C4-2B (cell line): ENCODE results near the gene PLAC9.

Experiments
- ZFX ChIP-seq: fragments of 450-650 bp; IDR thresholded peaks from 2 replicates; pipeline ENCODE4 v1.6.1; 2017
- TF ChIP-seq, protein P1 (sequence below): fragments of 450-650 bp; conservative IDR thresholded peaks from 2 replicates; pipeline ENCODE4 v1.5.1; 2017; ENCODE audit warnings: mild to moderate bottlenecking

DNA sequence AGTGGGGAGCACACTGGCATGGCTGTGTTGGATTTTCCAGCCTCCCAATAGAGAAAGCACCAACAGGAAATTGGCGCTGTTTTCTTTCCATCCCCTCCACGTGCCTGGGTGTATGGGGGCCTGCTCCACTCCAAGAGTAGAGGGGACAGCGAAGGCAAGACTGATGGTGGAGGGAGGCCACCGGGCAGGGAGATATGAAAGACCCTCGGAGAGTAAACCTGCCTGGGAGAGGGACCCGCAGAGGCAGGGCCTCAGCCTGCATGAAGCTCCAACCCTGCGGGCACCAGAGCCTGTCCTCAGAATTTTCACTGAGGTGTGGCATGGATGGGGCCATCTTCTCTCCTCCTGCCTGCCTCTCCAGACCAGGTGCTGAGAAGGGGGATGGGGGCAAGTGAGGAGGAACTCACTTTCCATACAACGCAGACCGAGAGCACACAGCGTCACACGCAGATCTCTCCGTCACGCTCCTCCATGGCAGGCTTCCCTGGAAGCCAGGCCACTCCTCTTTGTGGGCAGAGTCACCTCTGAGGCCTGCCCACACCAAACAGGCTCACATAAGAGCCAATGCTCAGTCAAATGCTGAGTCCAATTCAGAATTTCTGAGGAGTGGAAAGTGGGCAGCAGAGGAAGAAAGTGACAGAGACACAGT lies 54.0 kb downstream of the PLAC9 start:
- TF ChIP-seq, protein P1, sequence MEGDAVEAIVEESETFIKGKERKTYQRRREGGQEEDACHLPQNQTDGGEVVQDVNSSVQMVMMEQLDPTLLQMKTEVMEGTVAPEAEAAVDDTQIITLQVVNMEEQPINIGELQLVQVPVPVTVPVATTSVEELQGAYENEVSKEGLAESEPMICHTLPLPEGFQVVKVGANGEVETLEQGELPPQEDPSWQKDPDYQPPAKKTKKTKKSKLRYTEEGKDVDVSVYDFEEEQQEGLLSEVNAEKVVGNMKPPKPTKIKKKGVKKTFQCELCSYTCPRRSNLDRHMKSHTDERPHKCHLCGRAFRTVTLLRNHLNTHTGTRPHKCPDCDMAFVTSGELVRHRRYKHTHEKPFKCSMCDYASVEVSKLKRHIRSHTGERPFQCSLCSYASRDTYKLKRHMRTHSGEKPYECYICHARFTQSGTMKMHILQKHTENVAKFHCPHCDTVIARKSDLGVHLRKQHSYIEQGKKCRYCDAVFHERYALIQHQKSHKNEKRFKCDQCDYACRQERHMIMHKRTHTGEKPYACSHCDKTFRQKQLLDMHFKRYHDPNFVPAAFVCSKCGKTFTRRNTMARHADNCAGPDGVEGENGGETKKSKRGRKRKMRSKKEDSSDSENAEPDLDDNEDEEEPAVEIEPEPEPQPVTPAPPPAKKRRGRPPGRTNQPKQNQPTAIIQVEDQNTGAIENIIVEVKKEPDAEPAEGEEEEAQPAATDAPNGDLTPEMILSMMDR = no peak
- no peak for TF ChIP-seq ZFX
